GM20431 (cell line): ENCODE measurements around the gene GOLIM4.
"Not testable (repeated sequence)": the region's sequence is repeated elsewhere in the genome, so short reads cannot be mapped to it uniquely, and the experiment has no call there.

ENCODE experiments used
- in situ Hi-C: fragments of 300-500 bp; cut with MseI, MboI; formaldehyde crosslinking; loops from one replicate; pipeline ENCODE4 v1.15.0; 2020; ENCODE audit warnings: low sequenced_read_pairs; ENCODE audit not compliant: unreplicated experiment

The GOLIM4 gene

GRCh38 chr3:168095611-168096209 is at the start of gene GOLIM4:
Gene GOLIM4 (minus strand): TSS chr3:168095924. CDS start chr3:168095285, 639 bp downstream.
- in situ Hi-C loops: no loop called here

- in situ Hi-C loops: no loop called here
Observed at GRCh38 chr3:168141405-168141998, 45.8 kb upstream of the GOLIM4 start.

GRCh38 chr3:168139947-168140346 is 44.2 kb upstream of the GOLIM4 start:
- in situ Hi-C loops: no loop called here

- in situ Hi-C loops: no loop called here
Observed at GRCh38 chr3:168138421-168138820, 42.7 kb upstream of the GOLIM4 start.

- in situ Hi-C loops: no loop called here
Observed at GRCh38 chr3:168134931-168135330, 39.2 kb upstream of the GOLIM4 start.

- in situ Hi-C loops: not testable (repeated sequence)
Observed at GRCh38 chr3:168130250-168130649, 34.5 kb upstream of the GOLIM4 start.

GRCh38 chr3:168128463-168128862 is 32.7 kb upstream of the GOLIM4 start:
- in situ Hi-C loops: not testable (repeated sequence)

- in situ Hi-C loops: no loop called here
Observed at GRCh38 chr3:168127466-168127865, 31.7 kb upstream of the GOLIM4 start.

- in situ Hi-C loops: no loop called here
Observed at GRCh38 chr3:168124791-168125190, 29.1 kb upstream of the GOLIM4 start.

- in situ Hi-C loops: no loop called here
Observed at GRCh38 chr3:168124291-168124690, 28.6 kb upstream of the GOLIM4 start.

GRCh38 chr3:168123201-168124176 is 27.8 kb upstream of the GOLIM4 start:
- in situ Hi-C loops: no loop called here

GRCh38 chr3:168121184-168122017 is 25.7 kb upstream of the GOLIM4 start:
- in situ Hi-C loops: no loop called here

- in situ Hi-C loops: no loop called here
Observed at GRCh38 chr3:168117853-168118313, 22.2 kb upstream of the GOLIM4 start.

- in situ Hi-C loops: no loop called here
Observed at GRCh38 chr3:168117059-168117458, 21.3 kb upstream of the GOLIM4 start.

GRCh38 chr3:168116279-168116678 is 20.6 kb upstream of the GOLIM4 start:
- in situ Hi-C loops: no loop called here

GRCh38 chr3:168113848-168114247 is 18.1 kb upstream of the GOLIM4 start:
- in situ Hi-C loops: no loop called here

GRCh38 chr3:168112894-168113293 is 17.2 kb upstream of the GOLIM4 start:
- in situ Hi-C loops: no loop called here

- in situ Hi-C loops: no loop called here
Observed at GRCh38 chr3:168104361-168104760, 8.6 kb upstream of the GOLIM4 start.

- in situ Hi-C loops: no loop called here
Observed at GRCh38 chr3:168102735-168103410, 7.1 kb upstream of the GOLIM4 start.
